Measurements from ENCODE around the gene FAM3C. TPM values are rescaled to one million over a fixed set of nuclear protein-coding genes. Genes with fewer than 3 reads are reported as not detected.

The FAM3C gene
- total RNA-seq, 1 donor from 2014 or later, result 89.7 TPM

- H3K27me3 ChIP-seq (ENCODE audit: control insufficient read depth, insufficient read depth, low read length), result no peaks in the 10 kb centered on the region
- no peak for DNase-seq (ENCODE audit: low read depth)
- TF ChIP-seq, protein P1, sequence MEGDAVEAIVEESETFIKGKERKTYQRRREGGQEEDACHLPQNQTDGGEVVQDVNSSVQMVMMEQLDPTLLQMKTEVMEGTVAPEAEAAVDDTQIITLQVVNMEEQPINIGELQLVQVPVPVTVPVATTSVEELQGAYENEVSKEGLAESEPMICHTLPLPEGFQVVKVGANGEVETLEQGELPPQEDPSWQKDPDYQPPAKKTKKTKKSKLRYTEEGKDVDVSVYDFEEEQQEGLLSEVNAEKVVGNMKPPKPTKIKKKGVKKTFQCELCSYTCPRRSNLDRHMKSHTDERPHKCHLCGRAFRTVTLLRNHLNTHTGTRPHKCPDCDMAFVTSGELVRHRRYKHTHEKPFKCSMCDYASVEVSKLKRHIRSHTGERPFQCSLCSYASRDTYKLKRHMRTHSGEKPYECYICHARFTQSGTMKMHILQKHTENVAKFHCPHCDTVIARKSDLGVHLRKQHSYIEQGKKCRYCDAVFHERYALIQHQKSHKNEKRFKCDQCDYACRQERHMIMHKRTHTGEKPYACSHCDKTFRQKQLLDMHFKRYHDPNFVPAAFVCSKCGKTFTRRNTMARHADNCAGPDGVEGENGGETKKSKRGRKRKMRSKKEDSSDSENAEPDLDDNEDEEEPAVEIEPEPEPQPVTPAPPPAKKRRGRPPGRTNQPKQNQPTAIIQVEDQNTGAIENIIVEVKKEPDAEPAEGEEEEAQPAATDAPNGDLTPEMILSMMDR (IDR thresholded peaks at IDR 0.05; ENCODE audit: insufficient read depth, low read length, poor library complexity, severe bottlenecking), result no peak
- H3K4me3 ChIP-seq (ENCODE audit: low read depth, low read length), result no peak overlapping the region
- H3K36me3 ChIP-seq (ENCODE audit: control insufficient read depth, insufficient read depth, low read length), result no peaks in the 10 kb centered on the region
Observed at GRCh38 chr7:121306565-121306964, 89.5 kb downstream of the FAM3C start.

DNA sequence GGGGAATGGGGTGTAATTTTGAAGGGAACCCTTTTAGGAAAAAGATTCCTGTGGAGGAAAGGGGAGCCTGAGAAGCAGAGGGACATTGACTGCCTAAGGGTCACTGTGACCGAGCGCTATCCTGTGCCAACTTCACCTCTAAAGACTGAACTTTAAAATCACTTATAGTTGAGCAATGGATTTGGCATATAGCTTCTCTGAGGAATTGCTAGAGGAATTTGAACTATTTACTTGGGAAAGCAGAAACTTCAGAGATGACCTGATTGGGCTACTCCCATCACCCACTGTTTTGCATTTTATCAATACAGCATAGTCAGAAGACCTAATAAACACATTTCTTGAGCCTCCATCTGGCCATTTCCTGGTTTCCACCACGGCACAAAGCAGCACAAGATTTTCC lies 91.0 kb downstream of the FAM3C start:
- Histone ChIP-seq H3K4me3 (ENCODE audit: low read depth, low read length) (no peak overlapping the region), H3K36me3 (ENCODE audit: control insufficient read depth, insufficient read depth, low read length) (no peaks in the 10 kb centered on the region), H3K27me3 (ENCODE audit: control insufficient read depth, insufficient read depth, low read length) (no peaks in the 10 kb centered on the region)
- no peak for DNase-seq (ENCODE audit: low read depth)
- TF ChIP-seq, protein P1 (IDR thresholded peaks at IDR 0.05; ENCODE audit: insufficient read depth, low read length, poor library complexity, severe bottlenecking), result no peak

DNA sequence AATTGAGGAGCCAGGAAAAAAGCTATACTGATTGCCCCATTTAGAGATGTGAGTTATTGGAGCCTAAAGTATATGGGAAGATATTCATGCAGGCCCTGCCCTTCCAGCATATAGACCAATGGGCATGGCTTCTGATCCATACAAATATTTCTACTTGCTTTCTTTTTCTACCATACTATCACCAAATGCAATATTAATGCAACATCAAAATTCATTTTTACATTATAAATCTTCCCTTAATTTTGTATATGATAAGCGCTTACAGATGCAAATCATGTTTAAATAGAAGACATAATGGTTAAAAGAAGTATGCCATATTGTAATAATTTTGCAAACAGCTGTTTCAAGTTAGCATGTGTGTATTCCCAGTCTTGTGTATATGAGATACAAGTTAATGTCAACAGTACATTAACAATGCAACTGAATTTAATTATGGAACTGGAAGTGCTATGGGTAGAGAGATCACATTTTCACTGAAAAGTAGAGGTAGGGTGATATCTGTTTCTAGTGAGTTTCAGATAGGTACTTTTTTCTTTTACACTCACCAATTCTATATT lies 91.9 kb downstream of the FAM3C start:
- Histone ChIP-seq H3K27me3 (ENCODE audit: control insufficient read depth, insufficient read depth, low read length) (no peaks in the 10 kb centered on the region), H3K4me3 (ENCODE audit: low read depth, low read length) (no peak overlapping the region), H3K36me3 (ENCODE audit: control insufficient read depth, insufficient read depth, low read length) (no peaks in the 10 kb centered on the region)
- TF ChIP-seq, protein P1 (IDR thresholded peaks at IDR 0.05; ENCODE audit: insufficient read depth, low read length, poor library complexity, severe bottlenecking), result no peak
- DNase-seq (ENCODE audit: low read depth), result no peak

GRCh38 chr7:121303422-121304101 lies 92.5 kb downstream of the FAM3C start:
- TF ChIP-seq, protein P1 (IDR thresholded peaks at IDR 0.05; ENCODE audit: insufficient read depth, low read length, poor library complexity, severe bottlenecking), result no peak

DNA sequence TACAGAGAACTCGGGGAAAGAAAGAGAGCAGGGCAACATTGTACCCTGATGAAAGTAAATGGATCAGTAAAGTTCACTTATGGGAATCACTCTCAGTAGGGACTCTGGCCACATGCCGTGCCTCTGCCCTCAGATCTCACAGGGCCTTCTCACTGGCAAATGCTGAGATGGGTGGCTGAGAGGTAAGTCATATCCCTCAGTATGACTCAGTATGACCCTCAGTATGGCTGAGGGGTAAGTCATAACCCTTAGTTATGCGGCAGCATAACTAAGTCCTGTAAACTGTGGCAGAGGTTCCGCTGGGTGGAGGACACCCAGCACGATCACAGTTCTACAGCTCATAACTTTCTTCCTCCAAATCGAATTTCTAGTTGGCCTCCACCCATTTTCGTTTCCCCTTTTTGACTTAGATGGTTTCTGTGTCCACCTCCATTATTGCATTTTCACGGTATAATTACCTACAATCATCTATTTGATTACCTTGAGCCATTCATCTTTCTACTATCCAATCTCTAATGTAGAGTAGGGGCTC lies 93.8 kb downstream of the FAM3C start:
- no peaks in the 10 kb centered on the region for H3K27me3 ChIP-seq (ENCODE audit: control insufficient read depth, insufficient read depth, low read length)
- H3K4me3 ChIP-seq (ENCODE audit: low read depth, low read length), result no peak overlapping the region
- no peaks in the 10 kb centered on the region for H3K36me3 ChIP-seq (ENCODE audit: control insufficient read depth, insufficient read depth, low read length)
- TF ChIP-seq, protein P1 (IDR thresholded peaks at IDR 0.05; ENCODE audit: insufficient read depth, low read length, poor library complexity, severe bottlenecking), result no peak
- no peak for DNase-seq (ENCODE audit: low read depth)

More at GRCh38 chr7:121303422-121304101, 92.5 kb downstream of the FAM3C start:
- Histone ChIP-seq H3K27me3 (ENCODE audit: control insufficient read depth, insufficient read depth, low read length) (no peaks in the 10 kb centered on the region), H3K36me3 (ENCODE audit: control insufficient read depth, insufficient read depth, low read length) (no peaks in the 10 kb centered on the region), H3K4me3 (ENCODE audit: low read depth, low read length) (no peak overlapping the region)
- DNase-seq (ENCODE audit: low read depth), result no peak
